Ishikawa (cell line): ENCODE measurements around the gene MAD1L1.

Source experiments
- CEBPB ChIP-seq: IDR thresholded peaks from 2 replicates; pipeline ENCODE4 v1.6.1; 2012
- CREB1 ChIP-seq: IDR thresholded peaks from 2 replicates; pipeline ENCODE4 v1.6.1; 2012; ENCODE audit warnings: low read depth
- EGR1 ChIP-seq: IDR thresholded peaks from 2 replicates; pipeline ENCODE4 v1.6.1; 2012
- EP300 ChIP-seq: IDR thresholded peaks from 2 replicates; pipeline ENCODE4 v1.6.1; 2012; ENCODE audit warnings: borderline replicate concordance
- FOXM1 ChIP-seq: IDR thresholded peaks from 2 replicates; pipeline ENCODE4 v1.6.1; 2012; ENCODE audit warnings: low read depth, borderline replicate concordance
- MAX ChIP-seq: IDR thresholded peaks from 2 replicates; pipeline ENCODE4 v1.6.1; 2012
- NFIC ChIP-seq: IDR thresholded peaks from 2 replicates; pipeline ENCODE4 v1.6.1; 2012
- RAD21 ChIP-seq: IDR thresholded peaks from 2 replicates; pipeline ENCODE4 v1.6.1; 2012; ENCODE audit warnings: low read depth
- REST ChIP-seq: IDR thresholded peaks from 2 replicates; pipeline ENCODE4 v1.6.1; 2012; ENCODE audit warnings: low read depth, mild to moderate bottlenecking
- TAF1 ChIP-seq: IDR thresholded peaks from 2 replicates; pipeline ENCODE4 v1.6.1; 2012; ENCODE audit warnings: low read depth, mild to moderate bottlenecking
- TCF12 ChIP-seq: IDR thresholded peaks from 2 replicates; pipeline ENCODE4 v1.6.1; 2012; ENCODE audit warnings: low read depth
- TEAD4 ChIP-seq: IDR thresholded peaks from 2 replicates; pipeline ENCODE4 v1.6.1; 2012
- USF1 ChIP-seq: IDR thresholded peaks from 2 replicates; pipeline ENCODE4 v1.6.1; 2012
- YY1 ChIP-seq: IDR thresholded peaks from 2 replicates; pipeline ENCODE4 v1.6.1; 2012; ENCODE audit warnings: low read depth
- ZBTB7A ChIP-seq: IDR thresholded peaks from 2 replicates; pipeline ENCODE4 v1.6.1; 2012; ENCODE audit warnings: low read depth

MAD1L1 gene

GRCh38 chr7:2010101-2010500, 222.6 kb downstream of the MAD1L1 start:
- TF ChIP-seq TEAD4 (no peak), TAF1 (no peak), CREB1 (no peak), CEBPB (no peak), ZBTB7A (no peak), NFIC (no peak), MAX (no peak), EP300 (no peak), FOXM1 (no peak), TCF12 (no peak), USF1 (no peak), RAD21 (no peak), EGR1 (no peak), YY1 (no peak), REST (no peak)

GRCh38 chr7:2009541-2010001, 223.2 kb downstream of the MAD1L1 start:
- TF ChIP-seq TAF1 (no peak), MAX (no peak), NFIC (no peak), RAD21 (no peak), CEBPB (no peak), REST (no peak)

- TF ChIP-seq CEBPB, result no peak
- no peak for TF ChIP-seq TAF1
- no peak for TF ChIP-seq RAD21
- no peak for TF ChIP-seq EP300
- TF ChIP-seq TEAD4, result no peak
- TF ChIP-seq YY1, result no peak
Measured at GRCh38 chr7:2008936-2009540, 223.7 kb downstream of the MAD1L1 start.

- TF ChIP-seq CEBPB, result no peak
- no peak for TF ChIP-seq TCF12
- no peak for TF ChIP-seq RAD21
- TF ChIP-seq USF1, result no peak
- no peak for TF ChIP-seq CREB1
- no peak for TF ChIP-seq YY1
- TF ChIP-seq NFIC, result no peak
- no peak for TF ChIP-seq REST
- no peak for TF ChIP-seq FOXM1
- TF ChIP-seq TAF1, result no peak
- no peak for TF ChIP-seq EP300
- no peak for TF ChIP-seq ZBTB7A
- TF ChIP-seq MAX, result no peak
- TF ChIP-seq TEAD4, result no peak
Measured at GRCh38 chr7:2008101-2008935, 224.4 kb downstream of the MAD1L1 start.
